Chondrocyte (in vitro differentiated cells): Measurements from ENCODE around the gene ATP6V0A4. TPM values are rescaled to one million over a fixed set of nuclear protein-coding genes. Genes with fewer than 3 reads are reported as not detected.
A peak's percentile ranks its signal among the peaks of the same experiment; 100 is the strongest.

Source experiments
- DNase-seq: peaks from one replicate; pipeline ENCODE4 v3.0.0; 2021; ENCODE audit warnings: mixed read lengths, low spot score
- H3K27ac Mint-ChIP-seq: one replicate; pipeline ENCODE4 v1.8.0; 2021; ENCODE audit warnings: mild to moderate bottlenecking, moderate library complexity, mixed read lengths; ENCODE audit not compliant: unreplicated experiment
- H3K27me3 Mint-ChIP-seq: 2 replicates; pipeline ENCODE4 v1.8.0; 2021; ENCODE audit warnings: low read depth, mixed read lengths
- H3K36me3 Mint-ChIP-seq: 2 replicates; pipeline ENCODE4 v1.8.0; 2021; ENCODE audit warnings: low read depth, mixed read lengths
- H3K4me1 Mint-ChIP-seq: 2 replicates; pipeline ENCODE4 v1.8.0; 2021; ENCODE audit warnings: low read depth, mild to moderate bottlenecking, mixed read lengths
- H3K4me3 Mint-ChIP-seq: one replicate; pipeline ENCODE4 v1.8.0; 2021; ENCODE audit warnings: mild to moderate bottlenecking, moderate library complexity, mixed read lengths; ENCODE audit not compliant: unreplicated experiment
- H3K9me3 Mint-ChIP-seq: 2 replicates; pipeline ENCODE4 v1.8.0; 2021; ENCODE audit warnings: low read depth, mixed read lengths
- CTCF ChIP-seq: fragments of 200-600 bp; sonication (generic); IDR thresholded peaks from 2 replicates; pipeline ENCODE4 v1.5.0; 2021; ENCODE audit warnings: antibody characterized with exemption, mild to moderate bottlenecking, moderate library complexity
- total RNA-seq: library from RNA; stranded (reverse); gene quantifications from 3 replicates; pipeline ENCODE4 v1.2.1, GENCODE V29; 2021

Gene ATP6V0A4
- total RNA-seq, 1 donor from 2014 or later: 0.35 TPM

- Mint-ChIP-seq H3K36me3 (peaks cover 8% of the 10 kb centered on the region), H3K27ac (no peak overlapping the region), H3K27me3 (no peaks in the 10 kb centered on the region), H3K4me3 (no peak overlapping the region), H3K4me1 (peaks cover 14% of the 10 kb centered on the region), H3K9me3 (no peaks in the 10 kb centered on the region)
- TF ChIP-seq CTCF: no peak
- DNase-seq: no peak
Observed at GRCh38 chr7:138837627-138838026, 39.6 kb upstream of the ATP6V0A4 start.

GRCh38 chr7:138835087-138835486 is 37.1 kb upstream of the ATP6V0A4 start:
- Mint-ChIP-seq H3K36me3 (peaks cover 6% of the 10 kb centered on the region), H3K27me3 (no peaks in the 10 kb centered on the region), H3K4me1 (peaks cover 7% of the 10 kb centered on the region), H3K4me3 (no peak overlapping the region), H3K27ac (no peak overlapping the region), H3K9me3 (no peaks in the 10 kb centered on the region)
- TF ChIP-seq CTCF: peak; percentile 12
- DNase-seq: no peak

DNA sequence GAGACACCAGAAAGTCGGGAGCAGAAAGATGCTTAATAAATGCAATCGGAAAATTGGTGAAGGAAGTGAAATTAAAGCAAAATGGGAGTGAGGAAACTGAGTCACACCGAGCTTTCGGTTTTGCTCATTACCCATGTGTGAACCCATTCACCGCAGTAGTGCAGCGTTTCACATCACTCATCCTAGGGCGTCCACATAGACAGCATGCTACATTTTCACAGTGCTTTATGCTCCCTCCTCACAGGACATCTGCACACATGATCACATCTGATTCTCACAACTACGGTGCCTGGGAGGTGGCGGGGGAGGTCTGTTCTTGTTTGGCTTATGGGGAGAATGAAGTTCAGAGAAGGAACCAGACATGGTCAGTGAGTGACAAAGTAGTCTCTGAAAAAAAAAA is 36.6 kb upstream of the ATP6V0A4 start:
- Mint-ChIP-seq H3K4me1 (peaks cover 7% of the 10 kb centered on the region), H3K27me3 (no peaks in the 10 kb centered on the region), H3K9me3 (no peaks in the 10 kb centered on the region), H3K4me3 (no peak overlapping the region), H3K36me3 (peaks cover 6% of the 10 kb centered on the region), H3K27ac (no peak overlapping the region)
- no peak for TF ChIP-seq CTCF
- no peak for DNase-seq

- no peak for DNase-seq
- Mint-ChIP-seq H3K4me1 (peaks cover 7% of the 10 kb centered on the region), H3K27ac (no peak overlapping the region), H3K27me3 (no peaks in the 10 kb centered on the region), H3K9me3 (no peaks in the 10 kb centered on the region), H3K4me3 (no peak overlapping the region), H3K36me3 (peaks cover 6% of the 10 kb centered on the region)
- TF ChIP-seq CTCF: no peak
Observed at GRCh38 chr7:138833596-138833995, 35.6 kb upstream of the ATP6V0A4 start.

- Mint-ChIP-seq H3K36me3 (peaks cover 6% of the 10 kb centered on the region), H3K9me3 (no peaks in the 10 kb centered on the region), H3K4me3 (no peak overlapping the region), H3K27ac (no peak overlapping the region), H3K27me3 (no peaks in the 10 kb centered on the region), H3K4me1 (peaks cover 7% of the 10 kb centered on the region)
- DNase-seq: no peak
- no peak for TF ChIP-seq CTCF
Observed at GRCh38 chr7:138832966-138833365, 35.0 kb upstream of the ATP6V0A4 start.
